Calu3 (cell line): ENCODE results near the gene FFAR2. TPM values are rescaled to one million over a fixed set of nuclear protein-coding genes. Genes with fewer than 3 reads are reported as not detected.
"Not testable (repeated sequence)": the region's sequence is repeated elsewhere in the genome, so short reads cannot be mapped to it uniquely, and the experiment has no call there.

ENCODE experiments used
- BruUV-seq: library from RNA; stranded (reverse); fragments of 400-500 nt; replicated peaks from 2 replicates; lab custom pipeline; 2021; lab: Mats Ljungman, UMichigan
- CTCF ChIA-PET: fragments of 300-600 bp; sonication (Branson Sonifier 250); formaldehyde crosslinking; loops from one replicate; lab custom pipeline; 2022; ENCODE audit warnings: antibody characterized with exemption; lab: Charles Lee
- DNase-seq: peaks from one replicate; pipeline ENCODE4 v3.0.0; 2022
- H3K27ac Mint-ChIP-seq: one replicate; pipeline ENCODE4 v1.8.0; 2022; ENCODE audit warnings: mixed read lengths; ENCODE audit not compliant: unreplicated experiment
- H3K27me3 Mint-ChIP-seq: one replicate; pipeline ENCODE4 v1.8.0; 2022; ENCODE audit warnings: mixed read lengths; ENCODE audit not compliant: unreplicated experiment
- H3K36me3 Mint-ChIP-seq: one replicate; pipeline ENCODE4 v1.8.0; 2022; ENCODE audit warnings: mild to moderate bottlenecking, moderate library complexity, mixed read lengths; ENCODE audit not compliant: insufficient read depth, unreplicated experiment
- H3K4me1 Mint-ChIP-seq: one replicate; pipeline ENCODE4 v1.8.0; 2022; ENCODE audit warnings: mild to moderate bottlenecking, low read depth, mixed read lengths; ENCODE audit not compliant: unreplicated experiment
- H3K4me3 Mint-ChIP-seq: one replicate; pipeline ENCODE4 v1.8.0; 2022; ENCODE audit warnings: mild to moderate bottlenecking, low read depth, moderate library complexity, mixed read lengths; ENCODE audit not compliant: unreplicated experiment
- H3K9me3 Mint-ChIP-seq: one replicate; pipeline ENCODE4 v1.8.0; 2022; ENCODE audit warnings: low read depth, mixed read lengths; ENCODE audit not compliant: unreplicated experiment
- intact Hi-C: fragments of 100-400 bp; cut with micrococcal nuclease; formaldehyde crosslinking; loops from one replicate; pipeline ENCODE4 v1.10.0; 2022; ENCODE audit not compliant: unreplicated experiment
- total RNA-seq: library from RNA; stranded (reverse); gene quantifications from 2 replicates; pipeline ENCODE4 v1.2.3, GENCODE V29; 2022
- TF ChIP-seq, protein P1 (sequence below): fragments of 200-600 bp; IDR thresholded peaks from one replicate; pipeline ENCODE4 v1.8.0; 2022; ENCODE audit warnings: antibody characterized with exemption; ENCODE audit not compliant: unreplicated experiment

The FFAR2 gene
- total RNA-seq, 1 experiment from 2014 or later = not detected

- no peak overlapping the region for H3K27ac Mint-ChIP-seq
- no peaks in the 10 kb centered on the region for H3K9me3 Mint-ChIP-seq
- no peak for DNase-seq
- TF ChIP-seq, protein P1, sequence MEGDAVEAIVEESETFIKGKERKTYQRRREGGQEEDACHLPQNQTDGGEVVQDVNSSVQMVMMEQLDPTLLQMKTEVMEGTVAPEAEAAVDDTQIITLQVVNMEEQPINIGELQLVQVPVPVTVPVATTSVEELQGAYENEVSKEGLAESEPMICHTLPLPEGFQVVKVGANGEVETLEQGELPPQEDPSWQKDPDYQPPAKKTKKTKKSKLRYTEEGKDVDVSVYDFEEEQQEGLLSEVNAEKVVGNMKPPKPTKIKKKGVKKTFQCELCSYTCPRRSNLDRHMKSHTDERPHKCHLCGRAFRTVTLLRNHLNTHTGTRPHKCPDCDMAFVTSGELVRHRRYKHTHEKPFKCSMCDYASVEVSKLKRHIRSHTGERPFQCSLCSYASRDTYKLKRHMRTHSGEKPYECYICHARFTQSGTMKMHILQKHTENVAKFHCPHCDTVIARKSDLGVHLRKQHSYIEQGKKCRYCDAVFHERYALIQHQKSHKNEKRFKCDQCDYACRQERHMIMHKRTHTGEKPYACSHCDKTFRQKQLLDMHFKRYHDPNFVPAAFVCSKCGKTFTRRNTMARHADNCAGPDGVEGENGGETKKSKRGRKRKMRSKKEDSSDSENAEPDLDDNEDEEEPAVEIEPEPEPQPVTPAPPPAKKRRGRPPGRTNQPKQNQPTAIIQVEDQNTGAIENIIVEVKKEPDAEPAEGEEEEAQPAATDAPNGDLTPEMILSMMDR = no peak
- H3K27me3 Mint-ChIP-seq = peaks cover 48% of the 10 kb centered on the region
- H3K4me3 Mint-ChIP-seq = no peak overlapping the region
- no TSS peak for BruUV-seq
- intact Hi-C loops = no loop called here
- H3K4me1 Mint-ChIP-seq = no peaks in the 10 kb centered on the region
- CTCF ChIA-PET = interaction anchor here (0.5 kb wide), 2 partner anchors 72 to 410 kb away, joined by 3 to 4 read pairs; no protein-coding TSS in a partner anchor
- no peaks in the 10 kb centered on the region for H3K36me3 Mint-ChIP-seq
Observed at GRCh38 chr19:35474104-35474503, 26.0 kb downstream of the FFAR2 start.

GRCh38 chr19:35474594-35474993, 26.5 kb downstream of the FFAR2 start:
- BruUV-seq, intact Hi-C loops, H3K9me3 Mint-ChIP-seq, H3K4me3 Mint-ChIP-seq, H3K27ac Mint-ChIP-seq, H3K36me3 Mint-ChIP-seq, H3K4me1 Mint-ChIP-seq, DNase-seq: not testable (repeated sequence)
- H3K27me3 Mint-ChIP-seq = peaks cover 48% of the 10 kb centered on the region
- CTCF ChIA-PET = interaction anchor here (0.5 kb wide), 1 partner anchor 72 kb away, joined by 3 read pairs; no protein-coding TSS in a partner anchor

DNA sequence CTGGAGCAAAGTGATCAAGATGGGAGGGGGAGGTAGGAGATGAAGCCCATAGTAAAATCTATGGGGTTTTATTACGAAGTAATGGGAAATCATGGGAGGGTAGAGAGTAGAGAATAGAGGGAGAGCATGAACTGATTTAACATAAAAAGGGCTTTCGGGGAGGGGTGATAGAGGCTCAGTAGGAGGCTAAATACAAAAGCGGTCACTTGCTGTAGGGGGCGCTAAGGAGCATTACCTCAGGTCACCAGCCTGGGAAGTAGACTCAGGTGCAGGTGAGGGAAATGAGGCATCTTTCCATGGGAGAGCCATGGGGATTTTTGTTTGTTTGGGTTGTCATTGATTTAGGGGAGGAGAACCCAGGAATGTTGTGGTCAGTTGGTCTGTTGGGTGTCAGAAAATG, 28.1 kb downstream of the FFAR2 start:
- peak; percentile 23 for DNase-seq
- TF ChIP-seq, protein P1 = no peak
- intact Hi-C loops = no loop called here
- Mint-ChIP-seq H3K27ac (no peak overlapping the region), H3K27me3 (peaks cover 47% of the 10 kb centered on the region), H3K36me3 (no peaks in the 10 kb centered on the region), H3K4me1 (no peaks in the 10 kb centered on the region), H3K4me3 (no peak overlapping the region), H3K9me3 (no peaks in the 10 kb centered on the region)
- no TSS peak for BruUV-seq
- CTCF ChIA-PET = no interaction called here

GRCh38 chr19:35478794-35479677, 31.0 kb downstream of the FFAR2 start:
- Mint-ChIP-seq H3K4me1 (no peaks in the 10 kb centered on the region), H3K36me3 (no peaks in the 10 kb centered on the region), H3K9me3 (no peaks in the 10 kb centered on the region), H3K4me3 (no peak overlapping the region), H3K27ac (no peak overlapping the region), H3K27me3 (peaks cover 47% of the 10 kb centered on the region)
- intact Hi-C loops = no loop called here
- CTCF ChIA-PET = interaction anchor here (0.6 to 1.3 kb wide), 4 partner anchors 14 to 63 kb away, joined by 3 to 5 read pairs (median 3); no protein-coding TSS in a partner anchor
- DNase-seq = no peak
- TF ChIP-seq, protein P1 = no peak
- BruUV-seq = no TSS peak

GRCh38 chr19:35483089-35483488, 35.0 kb downstream of the FFAR2 start:
- intact Hi-C loops = no loop called here
- CTCF ChIA-PET = no interaction called here
- no peaks in the 10 kb centered on the region for H3K36me3 Mint-ChIP-seq
- DNase-seq = no peak
- no TSS peak for BruUV-seq
- H3K9me3 Mint-ChIP-seq = no peaks in the 10 kb centered on the region
- no peak overlapping the region for H3K27ac Mint-ChIP-seq
- H3K27me3 Mint-ChIP-seq = peaks cover 63% of the 10 kb centered on the region
- TF ChIP-seq, protein P1 = no peak
- no peak overlapping the region for H3K4me3 Mint-ChIP-seq
- H3K4me1 Mint-ChIP-seq = no peaks in the 10 kb centered on the region
